Stimulated activated CD4-positive, alpha-beta T cell treated with anti-CD3 and anti-CD28 coated beads, Interleukin-4, amount 100 ng/mL, for 48 hours (primary cell): ENCODE results near the gene PCDH15.

Experiments used
- DNase-seq, 2 donors: peaks; one replicate each; pipeline ENCODE4 v3.0.0-alpha.2; 2020; ENCODE audit warnings: low read depth in 2 of 2

PCDH15 gene

GRCh38 chr10:53846809-53847208 lies 954.2 kb downstream of the PCDH15 start:
- DNase-seq = no peak

GRCh38 chr10:53843736-53844362 lies 957.2 kb downstream of the PCDH15 start:
- DNase-seq = no peak

- no peak for DNase-seq
These were observed 959.4 kb downstream of the PCDH15 start for GRCh38 chr10:53841483-53842145.

- no peak for DNase-seq
These were observed 960.4 kb downstream of the PCDH15 start for GRCh38 chr10:53840653-53841052.

- DNase-seq = no peak
These were observed 961.5 kb downstream of the PCDH15 start for GRCh38 chr10:53839440-53840039.

- no peak for DNase-seq
These were observed 964.4 kb downstream of the PCDH15 start for GRCh38 chr10:53836638-53837037.

- DNase-seq = no peak
These were observed 967.1 kb downstream of the PCDH15 start for GRCh38 chr10:53833908-53834307.

GRCh38 chr10:53827261-53827660 lies 973.8 kb downstream of the PCDH15 start:
- DNase-seq = no peak

- no peak for DNase-seq
These were observed 992.2 kb downstream of the PCDH15 start for GRCh38 chr10:53808677-53809372.

GRCh38 chr10:53786236-53786900 lies 1014.7 kb downstream of the PCDH15 start:
- no peak for DNase-seq

- no peak for DNase-seq
These were observed 1029.3 kb downstream of the PCDH15 start for GRCh38 chr10:53771701-53772100.

- DNase-seq = no peak
These were observed 1030.1 kb downstream of the PCDH15 start for GRCh38 chr10:53770903-53771302.

- DNase-seq = no peak
These were observed 1035.7 kb downstream of the PCDH15 start for GRCh38 chr10:53765311-53765710.

GRCh38 chr10:53754596-53755250 lies 1046.3 kb downstream of the PCDH15 start:
- DNase-seq = no peak
